Neural progenitor cell (in vitro differentiated cells): Measurements from ENCODE around the gene NEGR1. TPM values are rescaled to one million over a fixed set of nuclear protein-coding genes. Genes with fewer than 3 reads are reported as not detected.

Experiments used
- DNase-seq: peaks from one replicate; pipeline ENCODE4 v3.0.0-alpha.2; 2016; ENCODE audit warnings: low spot score
- H2AFZ ChIP-seq: fragments of 200-600 bp; sonication (generic); replicated peaks from 2 replicates; pipeline ENCODE4 v1.6.1; 2016; ENCODE audit warnings: antibody characterized with exemption
- H3F3A ChIP-seq: fragments of 200-600 bp; sonication (generic); 2 replicates; pipeline ENCODE4 v1.6.1; 2016; ENCODE audit warnings: antibody characterized with exemption, low read depth
- H3K27ac ChIP-seq: fragments of 200-600 bp; sonication (generic); 2 replicates; pipeline ENCODE4 v1.5.1; 2016; ENCODE audit warnings: mild to moderate bottlenecking
- H3K27me3 ChIP-seq: fragments of 200-600 bp; sonication (generic); 2 replicates; pipeline ENCODE4 v1.6.1; 2016; ENCODE audit warnings: mild to moderate bottlenecking, moderate library complexity
- H3K36me3 ChIP-seq: fragments of 200-600 bp; sonication (generic); 2 replicates; pipeline ENCODE4 v1.5.1; 2016
- H3K4me1 ChIP-seq: fragments of 200-600 bp; sonication (generic); 2 replicates; pipeline ENCODE4 v1.6.1; 2016; ENCODE audit warnings: mixed run types
- H3K4me2 ChIP-seq: fragments of 200-600 bp; sonication (generic); 2 replicates; pipeline ENCODE4 v1.6.1; 2016
- H3K4me3 ChIP-seq: fragments of 200-600 bp; sonication (generic); 2 replicates; pipeline ENCODE4 v1.5.1; 2016
- H3K79me2 ChIP-seq: fragments of 200-600 bp; sonication (generic); 2 replicates; pipeline ENCODE4 v1.6.1; 2016; ENCODE audit warnings: low read depth
- H3K9ac ChIP-seq: fragments of 200-600 bp; sonication (generic); 2 replicates; pipeline ENCODE4 v1.6.1; 2016
- H3K9me3 ChIP-seq: fragments of 200-600 bp; sonication (generic); 2 replicates; pipeline ENCODE4 v1.5.1; 2016; ENCODE audit warnings: low read depth
- H4K20me1 ChIP-seq: fragments of 200-600 bp; sonication (generic); 2 replicates; pipeline ENCODE4 v1.6.1; 2016; ENCODE audit warnings: low read depth
- H3K27ac Mint-ChIP-seq: 3 replicates; pipeline ENCODE4 v1.8.0; 2021; ENCODE audit warnings: mixed read lengths
- H3K27me3 Mint-ChIP-seq: 2 replicates; pipeline ENCODE4 v1.8.0; 2022; ENCODE audit warnings: low read depth, mild to moderate bottlenecking, inconsistent platforms, moderate library complexity, mixed read lengths; ENCODE audit not compliant: insufficient read depth
- H3K36me3 Mint-ChIP-seq: 3 replicates; pipeline ENCODE4 v1.8.0; 2021; ENCODE audit warnings: mixed read lengths
- H3K4me1 Mint-ChIP-seq: 3 replicates; pipeline ENCODE4 v1.8.0; 2021; ENCODE audit warnings: mixed read lengths
- H3K4me3 Mint-ChIP-seq: 3 replicates; pipeline ENCODE4 v1.8.0; 2021; ENCODE audit warnings: mild to moderate bottlenecking, moderate library complexity, mixed read lengths
- H3K9me3 Mint-ChIP-seq: 3 replicates; pipeline ENCODE4 v1.8.0; 2020; ENCODE audit warnings: mixed read lengths
- EZH2 ChIP-seq: fragments of 200-600 bp; sonication (generic); IDR thresholded peaks from 2 replicates; pipeline ENCODE4 v1.6.1; 2017; ENCODE audit warnings: antibody characterized with exemption, mild to moderate bottlenecking, moderate library complexity
- EZH2phosphoT487 ChIP-seq: fragments of 200-600 bp; sonication (generic); IDR thresholded peaks from 2 replicates; pipeline ENCODE4 v1.6.1; 2017; ENCODE audit warnings: antibody characterized with exemption
- total RNA-seq: library from RNA; depleted of rRNA; stranded (reverse); fragments of >200 nt; gene quantifications from 2 replicates; pipeline ENCODE4 v1.2.3, GENCODE V29; 2015; ENCODE audit warnings: low replicate concordance
- TF ChIP-seq, protein P1 (sequence below): fragments of 200-600 bp; sonication (generic); IDR thresholded peaks from 2 replicates; pipeline ENCODE4 v1.5.1; 2017; ENCODE audit warnings: antibody characterized with exemption, mild to moderate bottlenecking

NEGR1 gene
- total RNA-seq, 1 donor from 2014 or later, result 0.62 TPM

DNA sequence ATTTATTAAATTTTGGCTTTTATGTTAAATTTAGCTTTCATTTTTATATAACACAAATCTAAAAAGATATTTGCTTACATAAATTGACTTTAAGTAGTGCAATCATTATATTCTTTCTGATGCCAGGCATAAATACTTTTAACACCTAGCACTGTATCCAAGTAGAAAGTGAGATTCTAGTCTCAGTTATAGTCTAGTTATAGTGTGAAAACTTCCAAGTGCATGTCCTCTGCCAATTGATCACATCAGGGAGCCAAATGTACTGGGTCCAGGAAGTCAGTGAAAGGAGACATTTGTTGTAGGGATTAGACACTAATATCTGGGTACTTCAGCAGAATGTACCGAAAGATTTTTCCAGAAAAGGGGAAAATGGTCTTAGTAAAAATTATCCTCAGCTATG lies 910.8 kb downstream of the NEGR1 start:
- Histone ChIP-seq H3K4me2 (no peak overlapping the region), H3K9ac (no peak overlapping the region), H3K36me3 (no peaks in the 10 kb centered on the region), H3K4me3 (no peak overlapping the region), H3K4me1 (no peaks in the 10 kb centered on the region), H3F3A (no peaks in the 10 kb centered on the region), H2AFZ (no peak overlapping the region), H3K27ac (no peak overlapping the region), H3K9me3 (no peaks in the 10 kb centered on the region), H4K20me1 (no peaks in the 10 kb centered on the region), H3K27me3 (no peaks in the 10 kb centered on the region), H3K79me2 (no peaks in the 10 kb centered on the region)
- DNase-seq, result no peak
- no peaks in the 10 kb centered on the region for H3K9me3 Mint-ChIP-seq
- no peak overlapping the region for H3K27ac Mint-ChIP-seq
- H3K27me3 Mint-ChIP-seq, result no peaks in the 10 kb centered on the region
- TF ChIP-seq EZH2phosphoT487, result no peak
- TF ChIP-seq, protein P1, sequence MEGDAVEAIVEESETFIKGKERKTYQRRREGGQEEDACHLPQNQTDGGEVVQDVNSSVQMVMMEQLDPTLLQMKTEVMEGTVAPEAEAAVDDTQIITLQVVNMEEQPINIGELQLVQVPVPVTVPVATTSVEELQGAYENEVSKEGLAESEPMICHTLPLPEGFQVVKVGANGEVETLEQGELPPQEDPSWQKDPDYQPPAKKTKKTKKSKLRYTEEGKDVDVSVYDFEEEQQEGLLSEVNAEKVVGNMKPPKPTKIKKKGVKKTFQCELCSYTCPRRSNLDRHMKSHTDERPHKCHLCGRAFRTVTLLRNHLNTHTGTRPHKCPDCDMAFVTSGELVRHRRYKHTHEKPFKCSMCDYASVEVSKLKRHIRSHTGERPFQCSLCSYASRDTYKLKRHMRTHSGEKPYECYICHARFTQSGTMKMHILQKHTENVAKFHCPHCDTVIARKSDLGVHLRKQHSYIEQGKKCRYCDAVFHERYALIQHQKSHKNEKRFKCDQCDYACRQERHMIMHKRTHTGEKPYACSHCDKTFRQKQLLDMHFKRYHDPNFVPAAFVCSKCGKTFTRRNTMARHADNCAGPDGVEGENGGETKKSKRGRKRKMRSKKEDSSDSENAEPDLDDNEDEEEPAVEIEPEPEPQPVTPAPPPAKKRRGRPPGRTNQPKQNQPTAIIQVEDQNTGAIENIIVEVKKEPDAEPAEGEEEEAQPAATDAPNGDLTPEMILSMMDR, result no peak
- no peak for TF ChIP-seq EZH2
- no peak overlapping the region for H3K4me3 Mint-ChIP-seq
- no peaks in the 10 kb centered on the region for H3K36me3 Mint-ChIP-seq
- H3K4me1 Mint-ChIP-seq, result no peaks in the 10 kb centered on the region

DNA sequence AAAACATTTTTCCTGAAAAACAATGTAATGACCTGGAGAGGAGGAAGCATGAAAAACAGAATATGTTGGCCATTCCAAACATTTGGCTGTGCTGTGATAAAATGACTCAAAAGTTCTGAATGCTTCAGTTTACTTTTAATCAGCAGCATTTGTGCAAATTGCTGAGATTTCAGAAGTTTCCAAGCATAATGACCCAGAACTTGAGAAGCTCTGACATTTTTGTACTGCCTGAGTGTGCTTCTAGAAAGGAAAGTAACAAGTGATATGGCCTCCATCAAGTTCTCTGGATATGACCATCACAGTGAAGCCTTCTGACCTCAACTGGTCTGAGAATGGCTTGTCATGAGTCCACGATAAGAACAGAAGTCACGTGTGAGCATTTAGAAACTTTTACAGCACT lies 918.1 kb downstream of the NEGR1 start:
- H3K36me3 Mint-ChIP-seq, result no peaks in the 10 kb centered on the region
- H3K27me3 Mint-ChIP-seq, result no peaks in the 10 kb centered on the region
- no peaks in the 10 kb centered on the region for H3K79me2 ChIP-seq
- no peaks in the 10 kb centered on the region for H3K36me3 ChIP-seq
- H3K9me3 ChIP-seq, result no peaks in the 10 kb centered on the region
- no peaks in the 10 kb centered on the region for H3K4me1 Mint-ChIP-seq
- H4K20me1 ChIP-seq, result no peaks in the 10 kb centered on the region
- no peak overlapping the region for H3K27ac ChIP-seq
- H3K27me3 ChIP-seq, result no peaks in the 10 kb centered on the region
- DNase-seq, result no peak
- H2AFZ ChIP-seq, result no peak overlapping the region
- H3K4me3 Mint-ChIP-seq, result no peak overlapping the region
- H3F3A ChIP-seq, result no peaks in the 10 kb centered on the region
- no peak overlapping the region for H3K9ac ChIP-seq
- no peak overlapping the region for H3K4me3 ChIP-seq
- H3K27ac Mint-ChIP-seq, result no peak overlapping the region
- H3K9me3 Mint-ChIP-seq, result no peaks in the 10 kb centered on the region
- TF ChIP-seq, protein P1, result no peak
- no peak for TF ChIP-seq EZH2
- no peak for TF ChIP-seq EZH2phosphoT487
- no peak overlapping the region for H3K4me2 ChIP-seq
- H3K4me1 ChIP-seq, result no peaks in the 10 kb centered on the region

DNA sequence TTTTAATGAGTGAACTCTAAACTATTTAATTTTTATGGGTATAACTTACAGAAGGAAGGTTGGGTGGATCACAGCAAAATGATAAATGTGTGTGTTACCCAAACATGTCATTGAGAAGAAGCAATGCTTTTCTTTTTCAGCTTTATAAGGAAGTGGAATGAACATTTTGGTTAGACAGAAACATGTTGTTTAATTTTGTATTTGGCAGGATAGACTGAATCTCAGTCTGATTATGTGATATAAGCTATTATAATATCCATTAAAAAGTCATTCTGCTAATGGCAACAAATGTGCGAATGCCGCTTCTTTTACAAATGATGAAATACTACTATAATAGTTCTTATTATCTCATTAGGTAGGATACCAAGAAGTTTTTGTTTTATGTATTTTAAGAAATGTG lies 919.6 kb downstream of the NEGR1 start:
- H4K20me1 ChIP-seq, result no peaks in the 10 kb centered on the region
- H3K4me2 ChIP-seq, result no peak overlapping the region
- no peaks in the 10 kb centered on the region for H3K4me1 Mint-ChIP-seq
- no peaks in the 10 kb centered on the region for H3K9me3 ChIP-seq
- no peak overlapping the region for H3K9ac ChIP-seq
- TF ChIP-seq EZH2 (no peak), EZH2phosphoT487 (no peak)
- TF ChIP-seq, protein P1, result no peak
- no peaks in the 10 kb centered on the region for H3K4me1 ChIP-seq
- H3K4me3 ChIP-seq, result no peak overlapping the region
- no peak overlapping the region for H3K27ac Mint-ChIP-seq
- DNase-seq, result no peak
- H3K79me2 ChIP-seq, result no peaks in the 10 kb centered on the region
- no peaks in the 10 kb centered on the region for H3K27me3 Mint-ChIP-seq
- H3K4me3 Mint-ChIP-seq, result no peak overlapping the region
- H2AFZ ChIP-seq, result no peak overlapping the region
- H3K9me3 Mint-ChIP-seq, result no peaks in the 10 kb centered on the region
- no peaks in the 10 kb centered on the region for H3K36me3 Mint-ChIP-seq
- no peak overlapping the region for H3K27ac ChIP-seq
- no peaks in the 10 kb centered on the region for H3K27me3 ChIP-seq
- H3F3A ChIP-seq, result no peaks in the 10 kb centered on the region
- no peaks in the 10 kb centered on the region for H3K36me3 ChIP-seq
